ENCODE measurements around the gene SERTAD2. TPM values are rescaled to one million over a fixed set of nuclear protein-coding genes. Genes with fewer than 3 reads are reported as not detected.

SERTAD2 gene
- total RNA-seq, 1 donor from 2014 or later = 19.2 TPM

DNA sequence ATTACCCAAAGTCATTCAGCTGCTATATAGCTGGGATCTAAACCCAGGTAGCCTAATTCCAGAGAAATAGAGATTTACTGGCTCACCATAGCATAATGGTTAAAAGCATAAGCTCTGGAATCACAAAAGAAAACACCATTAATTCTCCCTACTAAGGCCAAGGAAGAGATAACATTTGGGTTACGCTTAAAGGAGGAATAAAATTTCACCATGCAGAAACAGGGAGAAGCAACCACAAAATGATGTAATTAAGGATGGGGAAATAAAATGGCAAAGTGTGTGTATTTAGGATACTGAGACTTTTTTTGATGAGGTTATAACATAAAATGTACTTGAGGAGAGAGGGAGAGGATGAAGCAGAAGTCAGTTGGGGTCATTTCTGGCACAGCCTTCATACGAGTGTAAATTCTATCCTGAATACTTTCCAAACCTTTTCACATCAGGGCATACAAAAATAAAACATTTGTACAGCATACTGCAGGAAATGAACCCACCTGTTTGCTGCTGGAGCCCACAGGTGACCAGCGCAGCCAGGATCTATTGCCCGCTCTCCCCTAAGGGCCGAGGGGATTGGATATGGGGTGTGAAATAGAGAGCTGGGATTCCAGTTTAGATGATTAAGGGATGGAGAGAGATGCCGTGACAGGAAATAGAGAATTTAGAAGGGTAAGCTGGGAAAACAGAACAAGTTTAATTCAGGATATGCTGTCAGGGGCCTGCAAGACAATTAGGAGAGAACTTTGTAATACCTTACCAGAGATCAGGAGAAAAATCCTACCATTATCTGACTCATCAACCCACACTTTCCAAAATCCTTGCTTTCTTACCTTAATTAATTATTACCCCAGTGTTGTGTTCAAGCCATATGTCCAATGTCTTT, 43.8 kb upstream of the SERTAD2 start:
- H3K4me1 Mint-ChIP-seq (ENCODE audit: unreplicated experiment) = peaks cover 26% of the 10 kb centered on the region
- H3K36me3 Mint-ChIP-seq = no peaks in the 10 kb centered on the region
- no peaks in the 10 kb centered on the region for H3K9me3 Mint-ChIP-seq
- H3K4me3 Mint-ChIP-seq = no peak overlapping the region
- no peak overlapping the region for H3K27ac Mint-ChIP-seq
- H3K27me3 Mint-ChIP-seq = no peaks in the 10 kb centered on the region
- DNase-seq (ENCODE audit: extremely low spot score, unreplicated experiment) = no peak
- TF ChIP-seq, protein P1, sequence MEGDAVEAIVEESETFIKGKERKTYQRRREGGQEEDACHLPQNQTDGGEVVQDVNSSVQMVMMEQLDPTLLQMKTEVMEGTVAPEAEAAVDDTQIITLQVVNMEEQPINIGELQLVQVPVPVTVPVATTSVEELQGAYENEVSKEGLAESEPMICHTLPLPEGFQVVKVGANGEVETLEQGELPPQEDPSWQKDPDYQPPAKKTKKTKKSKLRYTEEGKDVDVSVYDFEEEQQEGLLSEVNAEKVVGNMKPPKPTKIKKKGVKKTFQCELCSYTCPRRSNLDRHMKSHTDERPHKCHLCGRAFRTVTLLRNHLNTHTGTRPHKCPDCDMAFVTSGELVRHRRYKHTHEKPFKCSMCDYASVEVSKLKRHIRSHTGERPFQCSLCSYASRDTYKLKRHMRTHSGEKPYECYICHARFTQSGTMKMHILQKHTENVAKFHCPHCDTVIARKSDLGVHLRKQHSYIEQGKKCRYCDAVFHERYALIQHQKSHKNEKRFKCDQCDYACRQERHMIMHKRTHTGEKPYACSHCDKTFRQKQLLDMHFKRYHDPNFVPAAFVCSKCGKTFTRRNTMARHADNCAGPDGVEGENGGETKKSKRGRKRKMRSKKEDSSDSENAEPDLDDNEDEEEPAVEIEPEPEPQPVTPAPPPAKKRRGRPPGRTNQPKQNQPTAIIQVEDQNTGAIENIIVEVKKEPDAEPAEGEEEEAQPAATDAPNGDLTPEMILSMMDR (conservative IDR thresholded peaks at IDR 0.05) = no peak

DNA sequence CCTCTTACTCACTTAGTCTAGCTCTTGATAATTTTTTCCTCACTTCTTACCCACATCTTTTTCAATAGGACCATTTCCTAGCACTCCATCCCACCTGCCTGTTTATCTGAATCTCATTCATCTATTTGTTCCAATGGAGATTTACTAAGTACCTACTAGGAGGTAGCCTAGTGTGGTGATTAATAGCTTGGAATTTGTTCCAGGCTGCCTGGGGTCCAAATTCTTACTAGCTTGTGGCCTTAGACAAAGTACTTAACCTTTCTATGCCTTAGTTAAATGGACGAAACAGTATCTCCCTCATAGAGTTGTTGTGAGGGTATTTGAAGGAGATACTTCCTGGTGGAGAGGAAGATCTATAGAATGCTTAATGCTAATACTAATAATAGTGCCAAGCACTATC, 42.9 kb upstream of the SERTAD2 start:
- H3K4me3 Mint-ChIP-seq = no peak overlapping the region
- H3K9me3 Mint-ChIP-seq = no peaks in the 10 kb centered on the region
- TF ChIP-seq, protein P1 (conservative IDR thresholded peaks at IDR 0.05) = no peak
- no peaks in the 10 kb centered on the region for H3K27me3 Mint-ChIP-seq
- H3K27ac Mint-ChIP-seq = no peak overlapping the region
- peaks cover 26% of the 10 kb centered on the region for H3K4me1 Mint-ChIP-seq (ENCODE audit: unreplicated experiment)
- DNase-seq (ENCODE audit: extremely low spot score, unreplicated experiment) = no peak
- H3K36me3 Mint-ChIP-seq = no peaks in the 10 kb centered on the region

DNA sequence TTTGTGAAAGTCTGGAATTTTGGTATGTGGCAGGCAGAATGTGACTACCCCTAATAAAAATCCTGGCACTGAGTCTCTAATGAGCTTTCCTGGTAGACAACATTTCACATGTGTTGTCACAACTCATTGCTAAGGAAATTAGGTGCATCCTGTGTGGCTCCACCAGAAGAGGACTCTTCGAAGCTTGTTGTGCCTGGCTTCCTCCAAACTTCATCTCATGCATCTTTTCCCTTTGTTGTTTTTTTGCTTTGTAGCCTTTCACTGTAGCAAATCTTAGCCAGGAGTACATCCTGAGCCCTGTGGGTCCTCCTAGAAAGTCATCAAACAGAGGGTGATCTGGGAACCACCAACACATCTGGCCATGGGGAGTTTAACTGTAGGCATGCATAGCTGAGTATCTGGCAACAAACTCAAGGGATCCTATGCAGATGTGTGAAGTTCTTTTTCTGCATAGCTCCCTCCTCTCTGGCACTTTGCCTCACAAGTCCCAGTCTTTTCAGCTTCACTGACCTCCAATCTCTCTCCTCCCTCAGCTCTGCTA, 42.1 kb upstream of the SERTAD2 start:
- H3K4me1 Mint-ChIP-seq (ENCODE audit: unreplicated experiment) = peaks cover 26% of the 10 kb centered on the region
- H3K9me3 Mint-ChIP-seq = no peaks in the 10 kb centered on the region
- no peak overlapping the region for H3K27ac Mint-ChIP-seq
- H3K4me3 Mint-ChIP-seq = no peak overlapping the region
- TF ChIP-seq, protein P1 (conservative IDR thresholded peaks at IDR 0.05) = no peak
- no peaks in the 10 kb centered on the region for H3K27me3 Mint-ChIP-seq
- H3K36me3 Mint-ChIP-seq = no peaks in the 10 kb centered on the region
- no peak for DNase-seq (ENCODE audit: extremely low spot score, unreplicated experiment)

DNA sequence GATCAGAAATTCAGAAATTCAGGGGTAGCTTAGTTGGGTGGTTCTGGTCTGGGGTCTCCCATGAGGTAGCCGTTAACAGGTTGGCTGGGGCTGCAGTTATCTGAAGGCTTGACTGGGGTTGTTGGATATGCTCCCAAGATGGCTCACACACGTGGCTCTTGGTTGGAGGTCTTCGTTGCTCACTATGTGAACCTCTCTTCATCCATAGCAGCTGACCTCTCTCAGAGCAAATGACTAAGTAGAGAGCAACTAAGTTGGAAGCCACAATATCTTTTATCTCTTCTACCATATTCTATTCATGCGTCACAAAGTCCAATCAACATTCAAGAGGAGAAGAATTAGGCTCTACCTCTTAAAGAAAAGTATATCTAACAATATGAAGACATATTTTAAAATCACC, 38.7 kb upstream of the SERTAD2 start:
- Mint-ChIP-seq H3K4me3 (no peak overlapping the region), H3K4me1 (ENCODE audit: unreplicated experiment) (peaks cover 11% of the 10 kb centered on the region)
- DNase-seq (ENCODE audit: extremely low spot score, unreplicated experiment) = no peak

DNA sequence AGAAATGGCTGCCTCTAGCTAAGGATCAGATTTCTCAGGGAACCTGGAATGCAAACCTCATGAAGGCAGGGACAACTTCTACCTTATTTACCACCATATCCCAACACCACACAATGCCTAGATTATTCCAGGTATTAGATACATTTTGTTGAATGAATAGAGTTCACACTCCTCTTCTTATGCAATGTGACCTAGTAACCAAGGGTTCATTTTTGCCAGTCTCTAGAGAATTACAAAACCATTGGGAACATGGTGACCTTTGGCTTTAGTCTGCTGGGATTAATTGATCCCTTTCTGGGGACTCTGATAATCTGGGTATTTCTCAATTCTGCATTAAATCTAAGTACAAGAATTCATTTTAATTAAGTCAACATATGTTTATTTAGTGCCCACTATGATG, 35.2 kb upstream of the SERTAD2 start:
- H3K4me1 Mint-ChIP-seq (ENCODE audit: unreplicated experiment) = no peaks in the 10 kb centered on the region
- no peak for DNase-seq (ENCODE audit: extremely low spot score, unreplicated experiment)
- H3K27me3 Mint-ChIP-seq = no peaks in the 10 kb centered on the region
- TF ChIP-seq, protein P1 (conservative IDR thresholded peaks at IDR 0.05) = no peak
- no peaks in the 10 kb centered on the region for H3K36me3 Mint-ChIP-seq
- H3K4me3 Mint-ChIP-seq = no peak overlapping the region
- H3K9me3 Mint-ChIP-seq = no peaks in the 10 kb centered on the region
- no peak overlapping the region for H3K27ac Mint-ChIP-seq

More for the DNA sequence above, 38.7 kb upstream of the SERTAD2 start:
- Mint-ChIP-seq H3K36me3 (no peaks in the 10 kb centered on the region), H3K9me3 (no peaks in the 10 kb centered on the region), H3K27ac (no peak overlapping the region), H3K27me3 (no peaks in the 10 kb centered on the region)
- TF ChIP-seq, protein P1 (conservative IDR thresholded peaks at IDR 0.05) = no peak
